HuH-7.5 (cell line): ENCODE data around the gene FGF14.
"Not testable (repeated sequence)": the region's sequence is repeated elsewhere in the genome, so short reads cannot be mapped to it uniquely, and the experiment has no call there.

Source experiments
- DNase-seq: peaks from one replicate; pipeline ENCODE4 v3.0.0; 2011; ENCODE audit warnings: low spot score

The FGF14 gene

GRCh38 chr13:102136735-102137296 lies 265.0 kb downstream of the FGF14 start:
- no peak for DNase-seq

DNA sequence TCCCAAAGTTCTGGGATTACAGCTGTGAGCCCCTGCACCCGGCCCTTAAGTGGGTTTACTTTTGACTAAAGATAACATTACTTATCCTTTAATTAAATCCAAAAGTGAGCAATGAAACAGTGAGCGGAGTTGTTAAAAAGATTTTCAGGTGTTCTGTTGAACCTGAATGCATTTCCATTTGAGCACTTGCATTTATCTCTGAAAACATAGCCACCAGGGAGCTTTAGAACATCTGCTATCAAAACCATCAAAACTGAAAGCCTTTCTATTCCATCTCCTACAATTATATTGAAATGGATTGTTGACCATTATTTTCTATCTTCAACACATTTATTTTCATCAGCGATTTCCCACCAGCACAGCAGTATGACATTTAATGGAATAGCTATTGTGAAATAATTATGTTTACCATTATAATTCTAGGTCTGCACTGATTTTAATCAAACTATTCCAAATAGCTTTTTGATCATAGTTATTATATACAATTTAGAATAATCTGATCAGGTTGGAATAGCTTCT lies 269.0 kb downstream of the FGF14 start:
- no peak for DNase-seq

DNA sequence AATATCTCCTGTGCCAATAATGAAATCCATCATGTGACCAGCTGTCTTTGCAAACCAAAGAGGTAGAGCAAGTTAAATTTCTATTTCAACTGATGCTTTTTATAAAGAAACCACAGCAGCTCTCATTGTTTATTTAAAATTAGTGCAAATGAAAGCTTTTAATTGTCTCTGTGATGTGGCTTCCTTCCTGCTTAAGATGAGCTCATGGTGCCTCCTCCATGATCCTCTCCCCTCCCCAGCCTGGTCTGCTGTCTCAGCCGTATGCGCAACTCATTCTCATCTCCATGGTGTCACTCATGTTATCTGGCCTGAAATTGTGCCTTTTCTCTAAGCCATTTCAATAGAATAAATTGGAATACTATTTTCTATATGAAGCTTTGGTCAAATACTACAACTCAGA lies 270.6 kb downstream of the FGF14 start:
- DNase-seq: no peak

- DNase-seq: no peak
Measured at GRCh38 chr13:102128216-102128810, 273.5 kb downstream of the FGF14 start.

GRCh38 chr13:102127153-102127552 lies 274.7 kb downstream of the FGF14 start:
- no peak for DNase-seq

DNA sequence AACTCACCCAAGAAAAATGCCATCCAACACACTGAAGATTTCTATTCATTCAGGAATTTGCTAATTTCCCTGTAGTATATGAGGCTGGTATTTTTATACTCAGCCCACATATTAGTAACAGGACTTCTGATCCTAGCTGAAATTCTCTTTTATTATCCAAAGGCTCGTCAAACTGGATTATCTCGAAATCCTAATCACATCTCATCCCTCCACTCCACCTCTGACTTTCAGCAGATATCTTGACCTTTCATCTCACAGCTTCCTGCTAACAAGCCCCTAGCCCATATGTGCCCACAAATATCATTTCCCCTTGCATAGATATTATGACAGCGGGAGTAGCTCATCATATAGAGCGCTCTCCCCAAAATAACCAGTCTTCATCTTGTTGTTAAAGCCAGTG lies 279.7 kb downstream of the FGF14 start:
- DNase-seq: no peak

GRCh38 chr13:102117175-102117831 lies 284.5 kb downstream of the FGF14 start:
- no peak for DNase-seq

DNA sequence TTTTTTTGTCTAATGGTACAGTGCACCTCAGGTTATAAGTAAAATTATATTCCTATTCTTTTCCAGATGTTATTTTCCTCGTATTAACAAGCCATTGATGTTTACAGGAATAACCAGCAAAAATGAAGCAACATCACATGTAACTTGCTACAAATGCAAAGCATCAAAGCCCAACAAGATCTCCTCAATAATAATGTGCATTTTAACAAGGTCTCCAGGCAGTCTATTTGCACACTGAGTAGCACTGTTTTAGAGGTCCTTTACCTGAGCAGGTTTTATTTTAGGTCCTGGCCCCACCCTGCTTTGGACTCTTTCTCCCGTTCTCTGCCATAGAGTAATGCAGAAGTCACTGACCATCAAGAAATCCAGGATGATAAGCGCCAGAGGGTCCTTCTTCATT lies 298.4 kb downstream of the FGF14 start:
- no peak for DNase-seq

DNA sequence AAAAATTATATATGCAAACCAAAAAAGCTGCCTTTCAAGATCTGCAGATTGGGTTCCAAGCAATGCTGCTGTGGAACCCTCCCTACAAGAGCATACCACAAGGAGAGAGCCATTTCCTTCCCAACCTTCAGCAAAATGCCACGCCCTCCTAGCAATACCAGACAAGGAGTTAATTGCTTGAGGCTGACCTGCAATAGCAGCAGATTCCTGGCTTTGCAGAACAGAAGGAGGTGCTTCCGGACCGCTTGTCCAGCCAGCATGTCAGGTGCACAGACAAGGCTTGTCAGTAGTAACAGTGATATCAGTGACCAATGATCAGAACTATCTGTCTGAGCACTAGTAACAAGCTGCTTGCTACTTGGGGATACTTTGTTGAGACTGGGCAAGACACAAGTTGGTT lies 301.6 kb downstream of the FGF14 start:
- DNase-seq: no peak

DNA sequence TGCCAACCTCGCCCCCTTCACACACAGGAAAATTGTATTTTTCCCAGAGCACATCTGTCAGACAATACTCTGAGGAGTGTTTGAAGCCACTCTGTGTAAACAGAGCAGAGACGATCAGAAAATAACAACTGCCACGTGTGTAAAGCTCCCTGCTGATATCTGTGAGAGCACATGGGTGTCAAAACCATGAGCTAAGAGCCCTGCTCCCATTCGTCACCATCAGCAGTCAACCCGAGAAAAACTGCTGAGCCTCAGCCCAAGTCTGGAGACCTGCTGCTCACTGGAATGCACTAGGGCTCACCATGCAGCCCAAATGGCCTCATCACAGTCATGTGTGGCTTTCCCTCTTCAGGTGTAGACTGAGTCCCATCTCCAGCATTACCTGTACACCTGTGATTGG lies 304.1 kb downstream of the FGF14 start:
- no peak for DNase-seq

DNA sequence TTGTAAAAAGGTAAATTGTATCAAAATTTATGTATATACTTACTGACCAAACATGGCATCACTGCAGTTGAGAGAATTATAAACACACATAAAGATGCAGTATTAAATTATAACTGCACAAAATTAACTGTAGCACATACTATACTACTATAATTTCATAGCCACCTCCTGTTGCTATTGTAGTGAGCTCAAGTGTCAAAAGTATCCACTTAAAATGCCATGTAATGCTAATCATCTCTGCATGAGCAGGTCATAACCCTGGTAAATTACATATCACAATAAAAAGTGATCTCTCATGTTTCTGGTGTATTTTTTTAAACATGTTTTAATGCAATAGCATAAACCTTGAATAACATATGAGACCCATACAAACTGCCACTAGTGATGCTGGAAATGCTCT lies 308.6 kb downstream of the FGF14 start:
- DNase-seq: not testable (repeated sequence)

DNA sequence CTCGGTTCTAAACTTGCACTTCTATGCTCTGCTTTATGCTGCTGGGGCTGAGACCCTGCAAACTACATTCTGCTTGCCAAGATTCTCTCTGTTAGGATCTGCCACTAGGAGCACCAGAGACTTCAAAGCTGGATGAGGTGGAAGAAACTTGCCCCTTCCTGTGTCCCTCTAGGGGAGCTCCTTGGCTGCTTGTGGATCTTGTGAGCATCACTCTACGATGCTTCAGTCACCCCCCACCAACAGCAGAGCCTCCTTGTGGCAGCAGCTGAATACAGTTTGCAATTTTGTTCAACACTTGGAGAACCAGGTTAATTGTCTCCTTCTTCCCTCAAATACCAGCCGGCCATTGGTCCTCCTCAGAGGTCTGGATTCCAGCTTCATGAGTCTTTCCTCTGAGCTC lies 310.6 kb downstream of the FGF14 start:
- no peak for DNase-seq

GRCh38 chr13:102090532-102090931 lies 311.3 kb downstream of the FGF14 start:
- no peak for DNase-seq

DNA sequence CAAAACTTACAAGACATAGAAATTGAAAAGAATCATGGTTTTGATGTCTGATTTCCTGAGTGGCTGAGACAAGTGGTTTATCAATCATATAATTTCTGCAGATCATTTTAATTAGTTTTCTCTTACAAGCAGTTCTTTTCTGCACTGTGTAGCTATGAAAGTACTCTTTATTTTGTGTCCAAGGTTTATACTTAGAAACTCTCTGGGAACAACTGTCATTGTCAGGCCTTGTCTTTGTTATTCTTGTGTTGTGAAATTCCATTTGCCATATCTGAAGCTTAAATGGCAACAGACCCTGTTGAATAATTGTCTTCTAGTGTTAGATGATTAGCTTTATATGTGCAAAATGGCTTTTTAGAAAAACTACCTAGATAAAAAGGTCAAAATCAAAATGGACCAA lies 312.1 kb downstream of the FGF14 start:
- no peak for DNase-seq

GRCh38 chr13:102089177-102089576 lies 312.7 kb downstream of the FGF14 start:
- no peak for DNase-seq

DNA sequence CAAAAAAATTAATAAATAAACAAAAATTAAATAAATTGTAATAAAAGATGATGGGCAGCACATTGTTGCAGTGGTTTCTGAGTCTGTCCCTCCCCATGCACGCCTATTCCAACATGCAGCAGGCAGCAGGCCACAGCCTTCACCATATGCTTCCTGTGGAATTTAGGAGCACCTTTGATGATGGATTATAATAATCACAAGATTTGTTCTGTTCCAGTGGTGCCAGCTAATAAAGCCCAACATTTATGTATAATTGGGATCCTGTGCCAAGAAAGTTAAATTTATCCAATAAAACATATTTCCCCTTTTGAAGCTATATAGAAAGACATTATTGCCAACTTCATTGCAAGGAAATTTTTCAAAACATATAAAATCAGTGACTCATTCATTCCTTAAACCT lies 328.6 kb downstream of the FGF14 start:
- DNase-seq: no peak

DNA sequence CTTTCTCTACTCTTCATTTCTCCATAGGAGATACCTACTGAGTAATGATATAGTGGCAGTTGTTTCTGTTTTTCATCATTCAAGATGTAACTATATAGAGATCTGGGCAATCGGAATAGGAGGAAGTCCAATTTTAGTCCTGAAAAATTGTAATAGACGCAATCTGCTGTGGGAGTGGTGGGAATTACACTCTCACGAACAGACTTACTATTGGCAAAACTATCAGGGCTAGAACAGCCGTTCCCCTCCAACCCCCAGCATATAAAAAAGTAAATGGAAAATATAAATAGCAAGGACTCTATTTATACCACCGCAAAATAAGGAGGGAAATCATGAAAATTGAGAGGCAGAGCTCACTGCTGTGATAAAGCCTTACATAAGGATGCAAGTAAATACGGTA lies 330.1 kb downstream of the FGF14 start:
- DNase-seq: no peak

- DNase-seq: not testable (repeated sequence)
Measured at GRCh38 chr13:102068323-102068722, 333.5 kb downstream of the FGF14 start.

- no peak for DNase-seq
Measured at GRCh38 chr13:102055090-102055779, 346.6 kb downstream of the FGF14 start.

GRCh38 chr13:102049853-102050252 lies 352.0 kb downstream of the FGF14 start:
- DNase-seq: no peak

- no peak for DNase-seq
Measured at GRCh38 chr13:102045731-102046130, 356.1 kb downstream of the FGF14 start.

- DNase-seq: no peak
Measured at GRCh38 chr13:102042746-102043145, 359.1 kb downstream of the FGF14 start.

DNA sequence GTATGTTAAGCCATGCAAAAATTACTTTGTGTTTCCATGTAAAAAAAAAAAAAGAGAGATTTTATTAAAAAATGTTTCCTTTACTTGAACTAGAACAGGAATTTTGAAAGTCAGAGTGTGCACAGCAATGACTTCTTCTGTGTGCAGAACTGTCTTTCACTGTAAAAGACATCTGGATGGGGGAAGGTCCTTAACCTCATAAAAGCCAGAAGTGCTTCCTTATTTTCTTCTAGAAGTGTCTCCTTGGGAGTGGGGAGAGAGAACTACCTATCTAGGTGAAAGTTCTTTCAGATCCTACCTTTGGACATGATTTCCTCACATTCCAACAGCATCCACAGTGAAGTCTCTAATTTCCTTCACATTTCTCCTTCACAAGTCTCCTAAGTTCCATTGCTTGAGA lies 360.3 kb downstream of the FGF14 start:
- DNase-seq: no peak
